ENCODE measurements around the gene THSD7A. TPM values are rescaled to one million over a fixed set of nuclear protein-coding genes. Genes with fewer than 3 reads are reported as not detected.

Gene THSD7A
- total and polyA plus RNA-seq, 2 of the 8 experiments (the other 6 are each of a cell fraction or from before 2014, with no cell fraction given), result 0.44 to 1.2 TPM

DNA sequence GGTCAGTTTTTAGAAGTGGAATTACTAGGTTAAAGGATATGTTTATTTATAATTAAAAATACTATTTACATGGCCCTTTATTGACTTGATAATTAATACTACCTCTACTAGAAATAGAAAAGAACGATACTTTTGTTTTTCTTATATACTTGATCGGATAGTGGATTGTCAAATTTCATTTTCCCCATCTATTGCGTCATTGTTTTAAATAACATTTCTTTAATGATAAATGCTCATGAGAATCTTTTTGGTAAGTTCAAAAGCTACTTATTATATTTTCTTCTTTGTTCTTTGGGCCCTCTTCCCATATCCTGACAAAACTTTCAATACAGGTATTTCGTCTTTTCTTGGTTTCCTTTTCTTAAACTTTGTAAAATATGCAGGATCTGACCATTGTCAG lies 465.9 kb downstream of the THSD7A start:
- Histone ChIP-seq H2BK20ac (ENCODE audit: low read length) (no peak overlapping the region), H4K20me1 (replicated peaks in 1 of 2; ENCODE audit: control insufficient read depth in 1 of 2, insufficient read depth in 2 of 2, low read length in 2 of 2) (no peaks in the 10 kb centered on the region), H3K23ac (ENCODE audit: insufficient read length) (no peak overlapping the region), H2AFZ (ENCODE audit: low read length) (no peak overlapping the region), H2AK5ac (ENCODE audit: low read depth, low read length) (no peak overlapping the region), H2BK5ac (ENCODE audit: low read depth, low read length) (no peak overlapping the region), H4K8ac (ENCODE audit: extremely low read depth, insufficient read depth, low read length) (no peak overlapping the region), H2BK15ac (ENCODE audit: low read length) (no peak overlapping the region), H3K14ac (ENCODE audit: insufficient read length) (no peak overlapping the region), H3K4me1 (replicated peaks in 1 of 4; ENCODE audit: control insufficient read depth in 3 of 4, insufficient read depth in 4 of 4, low read length in 3 of 4) (peaks cover 0 to 3% (median 0%) of the 10 kb centered on the region in 4 experiments; a peak in 1 of 7 replicates), H3K18ac (ENCODE audit: extremely low read depth, low read length) (no peak overlapping the region), H3K36me3 (ENCODE audit: control insufficient read depth in 2 of 4, insufficient read depth in 4 of 4, low read length in 3 of 4) (no peaks in the 10 kb centered on the region), H3K4ac (replicated peaks; ENCODE audit: insufficient read length, low read depth, low read length) (no peak overlapping the region), H3K79me1 (ENCODE audit: low read depth, low read length) (no peaks in the 10 kb centered on the region), H3K27ac (ENCODE audit: low read depth, low read length) (no peak overlapping the region), H3K23me2 (ENCODE audit: low read depth, low read length) (no peaks in the 10 kb centered on the region), H3K56ac (replicated peaks; ENCODE audit: insufficient read length, low read depth, low read length) (no peak overlapping the region), H2BK120ac (replicated peaks; ENCODE audit: low read depth, low read length) (no peak overlapping the region), H3K79me2 (ENCODE audit: control insufficient read depth in 1 of 2, insufficient read depth in 2 of 2, low read length in 2 of 2) (no peaks in the 10 kb centered on the region), H2BK12ac (ENCODE audit: low read depth, low read length) (no peak overlapping the region), H4K91ac (replicated peaks; ENCODE audit: insufficient read length, low read length) (no peak overlapping the region), H3K27me3 (replicated peaks in 1 of 4; ENCODE audit: control insufficient read depth in 3 of 4, extremely low read depth in 1 of 4, insufficient read depth in 3 of 4, low read length in 3 of 4) (no peaks in the 10 kb centered on the region), H3K9me3 (ENCODE audit: insufficient read depth in 2 of 2, low read depth in 1 of 2, low read length in 1 of 2) (no peaks in the 10 kb centered on the region), H3K4me2 (ENCODE audit: insufficient read depth in 1 of 2, low read depth in 2 of 2, low read length in 2 of 2) (no peak overlapping the region), H3K9ac (replicated peaks in 1 of 4; ENCODE audit: extremely low read depth in 1 of 4, low read depth in 3 of 4, low read length in 3 of 4) (no peak overlapping the region), H4K5ac (ENCODE audit: insufficient read length, low read depth, low read length) (no peak overlapping the region), H3K4me3 (ENCODE audit: extremely low read depth in 1 of 4, insufficient read depth in 2 of 4, low read depth in 3 of 4, low read length in 4 of 4) (no peak overlapping the region)
- ChIA-PET CTCF (ENCODE audit: partially characterized antibody) (interaction anchor here (1.2 kb wide), 1 partner anchor 7 kb away, joined by 3 read pairs; no protein-coding TSS in a partner anchor), POLR2A (ENCODE audit: partially characterized antibody) (no interaction called here)
- TF ChIP-seq TEAD4 (IDR thresholded peaks at IDR 0.05; ENCODE audit: low read depth, low read length) (no peak), EP300 (IDR thresholded peaks at IDR 0.05; ENCODE audit: borderline replicate concordance in 1 of 2, low read depth in 2 of 2, low read length in 2 of 2) (no peak), CEBPB (IDR thresholded peaks at IDR 0.05; ENCODE audit: low read depth, low read length) (peak; percentile 8; the same call in 1 of the 2 replicates), CBX5 (IDR thresholded peaks at IDR 0.05; ENCODE audit: low read depth, low read length) (no peak), FOSL1 (IDR thresholded peaks at IDR 0.05; ENCODE audit: insufficient read depth, low read depth, low read length) (no peak), JUN (IDR thresholded peaks at IDR 0.05; ENCODE audit: low read depth, low read length) (no peak)
- DNase-seq (ENCODE audit: low read depth in 1 of 2, low spot score in 2 of 2), result no peak
- no peak for FAIRE-seq
- WGBS, 2 experiments (ENCODE audit: extremely low coverage in 1 of 2, insufficient coverage in 1 of 2, insufficient read length in 1 of 2, insufficient replicate concordance in 2 of 2, low coverage in 1 of 2, low lambda C conversion rate in 2 of 2, missing lambda C conversion rate in 1 of 2), result 94% methylated on average over 4 of the region's 4 CpGs; no CpG with 5 or more reads in 1 of the 2 experiments

Data from H1 (cell line).